ENCODE measurements around the gene SI. TPM values are rescaled to one million over a fixed set of nuclear protein-coding genes. Genes with fewer than 3 reads are reported as not detected.

SI gene
- total RNA-seq, 1 donor from 2014 or later, result not detected

GRCh38 chr3:165056510-165056909 is 21.8 kb downstream of the SI start:
- FAIRE-seq (no peak), DNase-seq (ENCODE audit: low read depth) (no peak)
- Histone ChIP-seq H4K20me1 (ENCODE audit: insufficient read depth, low read length) (no peaks in the 10 kb centered on the region), H3K9me3 (ENCODE audit: insufficient read depth, low read depth, low read length) (no peaks in the 10 kb centered on the region), H3K79me2 (ENCODE audit: insufficient read depth, low read length) (no peaks in the 10 kb centered on the region), H3K27me3 (ENCODE audit: insufficient read depth, low read length) (no peaks in the 10 kb centered on the region), H3K4me2 (ENCODE audit: low read length) (no peak overlapping the region), H3K36me3 (ENCODE audit: insufficient read depth, low read length) (no peaks in the 10 kb centered on the region), H3K27ac (ENCODE audit: low read depth, low read length) (no peak overlapping the region), H2AFZ (ENCODE audit: low read depth, low read length) (no peak overlapping the region), H3K4me1 (ENCODE audit: insufficient read depth, low read length) (no peaks in the 10 kb centered on the region), H3K4me3 (ENCODE audit: insufficient read depth, low read depth, low read length) (no peak overlapping the region), H3K9ac (ENCODE audit: low read length) (no peak overlapping the region)
- no peak for TF ChIP-seq CTCF (IDR thresholded peaks at IDR 0.05; ENCODE audit: insufficient read depth, low read depth, low read length)
- TF ChIP-seq EZH2 (IDR thresholded peaks at IDR 0.05; ENCODE audit: insufficient read depth, low read length), result no peak
- H3K4me3 Mint-ChIP-seq (ENCODE audit: unreplicated experiment), result no peak overlapping the region
- no peaks in the 10 kb centered on the region for H3K27me3 Mint-ChIP-seq (ENCODE audit: low read depth, unreplicated experiment)
- no peaks in the 10 kb centered on the region for H3K4me1 Mint-ChIP-seq (ENCODE audit: low read depth, unreplicated experiment)
- no peaks in the 10 kb centered on the region for H3K9me3 Mint-ChIP-seq (ENCODE audit: unreplicated experiment)
- no peak overlapping the region for H3K27ac Mint-ChIP-seq (ENCODE audit: unreplicated experiment)
- H3K36me3 Mint-ChIP-seq (ENCODE audit: low read depth, unreplicated experiment), result no peaks in the 10 kb centered on the region

- no peaks in the 10 kb centered on the region for H3K4me1 Mint-ChIP-seq (ENCODE audit: low read depth, unreplicated experiment)
- no peaks in the 10 kb centered on the region for H3K36me3 Mint-ChIP-seq (ENCODE audit: low read depth, unreplicated experiment)
- no peak overlapping the region for H3K4me3 Mint-ChIP-seq (ENCODE audit: unreplicated experiment)
- no peak overlapping the region for H3K4me2 ChIP-seq (ENCODE audit: low read length)
- peaks cover 3% of the 10 kb centered on the region for H3K9me3 Mint-ChIP-seq (ENCODE audit: unreplicated experiment)
- H4K20me1 ChIP-seq (ENCODE audit: insufficient read depth, low read length), result no peaks in the 10 kb centered on the region
- DNase-seq (ENCODE audit: low read depth), result no peak
- TF ChIP-seq CTCF (IDR thresholded peaks at IDR 0.05; ENCODE audit: insufficient read depth, low read depth, low read length), result no peak
- no peak for TF ChIP-seq EZH2 (IDR thresholded peaks at IDR 0.05; ENCODE audit: insufficient read depth, low read length)
- H3K9me3 ChIP-seq (ENCODE audit: insufficient read depth, low read depth, low read length), result no peaks in the 10 kb centered on the region
- no peaks in the 10 kb centered on the region for H3K4me1 ChIP-seq (ENCODE audit: insufficient read depth, low read length)
- no peaks in the 10 kb centered on the region for H3K79me2 ChIP-seq (ENCODE audit: insufficient read depth, low read length)
- no peak overlapping the region for H3K9ac ChIP-seq (ENCODE audit: low read length)
- H3K27ac ChIP-seq (ENCODE audit: low read depth, low read length), result no peak overlapping the region
- H3K27me3 Mint-ChIP-seq (ENCODE audit: low read depth, unreplicated experiment), result no peaks in the 10 kb centered on the region
- H3K27me3 ChIP-seq (ENCODE audit: insufficient read depth, low read length), result no peaks in the 10 kb centered on the region
- FAIRE-seq, result no peak
- no peak overlapping the region for H3K4me3 ChIP-seq (ENCODE audit: insufficient read depth, low read depth, low read length)
- no peak overlapping the region for H2AFZ ChIP-seq (ENCODE audit: low read depth, low read length)
- no peaks in the 10 kb centered on the region for H3K36me3 ChIP-seq (ENCODE audit: insufficient read depth, low read length)
- H3K27ac Mint-ChIP-seq (ENCODE audit: unreplicated experiment), result no peak overlapping the region
Observed at GRCh38 chr3:165040186-165040585, 38.1 kb downstream of the SI start.

- no peak overlapping the region for H3K4me3 Mint-ChIP-seq (ENCODE audit: unreplicated experiment)
- H4K20me1 ChIP-seq (ENCODE audit: insufficient read depth, low read length), result no peaks in the 10 kb centered on the region
- H3K36me3 Mint-ChIP-seq (ENCODE audit: low read depth, unreplicated experiment), result no peaks in the 10 kb centered on the region
- H3K4me2 ChIP-seq (ENCODE audit: low read length), result no peak overlapping the region
- H3K9ac ChIP-seq (ENCODE audit: low read length), result no peak overlapping the region
- no peaks in the 10 kb centered on the region for H3K27me3 ChIP-seq (ENCODE audit: insufficient read depth, low read length)
- H3K4me3 ChIP-seq (ENCODE audit: insufficient read depth, low read depth, low read length), result no peak overlapping the region
- H3K27me3 Mint-ChIP-seq (ENCODE audit: low read depth, unreplicated experiment), result no peaks in the 10 kb centered on the region
- H3K27ac Mint-ChIP-seq (ENCODE audit: unreplicated experiment), result no peak overlapping the region
- no peaks in the 10 kb centered on the region for H3K4me1 ChIP-seq (ENCODE audit: insufficient read depth, low read length)
- H3K9me3 ChIP-seq (ENCODE audit: insufficient read depth, low read depth, low read length), result no peaks in the 10 kb centered on the region
- H3K9me3 Mint-ChIP-seq (ENCODE audit: unreplicated experiment), result no peaks in the 10 kb centered on the region
- no peaks in the 10 kb centered on the region for H3K36me3 ChIP-seq (ENCODE audit: insufficient read depth, low read length)
- DNase-seq (ENCODE audit: low read depth) (no peak), FAIRE-seq (no peak)
- H3K27ac ChIP-seq (ENCODE audit: low read depth, low read length), result no peak overlapping the region
- H3K79me2 ChIP-seq (ENCODE audit: insufficient read depth, low read length), result no peaks in the 10 kb centered on the region
- no peaks in the 10 kb centered on the region for H3K4me1 Mint-ChIP-seq (ENCODE audit: low read depth, unreplicated experiment)
- TF ChIP-seq CTCF (IDR thresholded peaks at IDR 0.05; ENCODE audit: insufficient read depth, low read depth, low read length) (no peak), EZH2 (IDR thresholded peaks at IDR 0.05; ENCODE audit: insufficient read depth, low read length) (no peak)
- H2AFZ ChIP-seq (ENCODE audit: low read depth, low read length), result no peak overlapping the region
Observed at GRCh38 chr3:165011557-165011956, 66.7 kb downstream of the SI start.

Measured in astrocyte (in vitro differentiated cells and primary cell).